SU-DHL-6 (cell line): ENCODE measurements around the gene ABCB1.

Source experiments
- H2AFZ ChIP-seq: fragments of 200-600 bp; sonication (generic); 2 replicates; pipeline ENCODE4 v1.6.1; 2014; ENCODE audit warnings: low read depth, mild to moderate bottlenecking, moderate library complexity, mixed read lengths, antibody characterized with exemption, low read length; ENCODE audit not compliant: severe bottlenecking
- H3F3A ChIP-seq: fragments of 200-600 bp; shearing (Covaris generic); 2 replicates; pipeline ENCODE4 v1.6.0; 2016; ENCODE audit warnings: antibody characterized with exemption, mild to moderate bottlenecking; ENCODE audit not compliant: insufficient read depth
- H3K27ac ChIP-seq: fragments of 200-600 bp; sonication (generic); 2 replicates; pipeline ENCODE4 v1.5.1; 2016; ENCODE audit warnings: low read depth, mild to moderate bottlenecking, low read length, moderate library complexity, mixed read lengths
- H3K27me3 ChIP-seq: fragments of 200-600 bp; sonication (generic), shearing (Covaris generic); 2 replicates; pipeline ENCODE4 v1.6.0; 2014; ENCODE audit warnings: mild to moderate bottlenecking, low read length
- H3K36me3 ChIP-seq: fragments of 200-600 bp; sonication (generic); 2 replicates; pipeline ENCODE4 v1.6.1; 2014; ENCODE audit warnings: mild to moderate bottlenecking, low read length, mixed read lengths
- H3K4me2 ChIP-seq: fragments of 300-600, 200-600 bp; shearing (Covaris generic), sonication (generic); 2 replicates; pipeline ENCODE4 v1.6.0; 2014; ENCODE audit warnings: low read length, low read depth, mild to moderate bottlenecking; ENCODE audit not compliant: poor library complexity, severe bottlenecking
- H3K4me3 ChIP-seq: fragments of 200-600 bp; sonication (generic); 2 replicates; pipeline ENCODE4 v1.5.1; 2014; ENCODE audit warnings: antibody characterized with exemption, low read length, mild to moderate bottlenecking, mixed read lengths; ENCODE audit not compliant: insufficient read depth, poor library complexity, severe bottlenecking
- H3K79me2 ChIP-seq: fragments of 200-600 bp; sonication (generic); 2 replicates; pipeline ENCODE4 v1.6.1; 2014; ENCODE audit warnings: mild to moderate bottlenecking, low read length, moderate library complexity; ENCODE audit not compliant: insufficient read depth
- H3K9ac ChIP-seq: fragments of 200-600 bp; sonication (generic); 2 replicates; pipeline ENCODE4 v1.7.0; 2014; ENCODE audit warnings: mild to moderate bottlenecking, low read length
- H3K9me2 ChIP-seq: fragments of 200-600 bp; sonication (generic); replicated peaks from 2 replicates; pipeline ENCODE4 v1.6.1; 2014; ENCODE audit warnings: low read length; ENCODE audit not compliant: insufficient read depth
- H3K9me3 ChIP-seq: fragments of 200-600 bp; sonication (generic); 2 replicates; pipeline ENCODE4 v1.6.1; 2014; ENCODE audit warnings: low read length, mixed read lengths; ENCODE audit not compliant: insufficient read depth
- H4K20me1 ChIP-seq: fragments of 200-600 bp; sonication (generic); 2 replicates; pipeline ENCODE4 v1.6.1; 2014; ENCODE audit warnings: low read depth, mild to moderate bottlenecking, antibody characterized with exemption, low read length, moderate library complexity, mixed read lengths
- CTCF ChIP-seq: fragments of 200-600 bp; sonication (generic); IDR thresholded peaks from one replicate; pipeline ENCODE4 v1.5.1; 2017; ENCODE audit warnings: antibody characterized with exemption, mild to moderate bottlenecking, low read length, moderate library complexity; ENCODE audit not compliant: insufficient read depth, poor library complexity, severe bottlenecking
- EZH2phosphoT487 ChIP-seq: fragments of 200-600 bp; sonication (generic), shearing (Covaris generic); conservative IDR thresholded peaks from 2 replicates; pipeline ENCODE4 v1.6.1; 2018; ENCODE audit warnings: mild to moderate bottlenecking, antibody characterized with exemption, low read length, moderate library complexity, mixed read lengths

ABCB1 gene

GRCh38 chr7:87480386-87480785 is 120.3 kb downstream of the ABCB1 start:
- Histone ChIP-seq H3K4me3 (no peak overlapping the region), H3K9me3 (no peaks in the 10 kb centered on the region), H3K4me2 (no peak overlapping the region), H3F3A (no peaks in the 10 kb centered on the region), H3K36me3 (no peaks in the 10 kb centered on the region), H3K9ac (no peak overlapping the region), H3K79me2 (no peaks in the 10 kb centered on the region), H4K20me1 (no peaks in the 10 kb centered on the region), H3K9me2 (no peaks in the 10 kb centered on the region), H3K27me3 (no peaks in the 10 kb centered on the region), H2AFZ (no peak overlapping the region), H3K27ac (no peak overlapping the region)
- TF ChIP-seq EZH2phosphoT487 = no peak
- TF ChIP-seq CTCF = no peak

GRCh38 chr7:87479951-87480350 is 120.7 kb downstream of the ABCB1 start:
- TF ChIP-seq CTCF = no peak
- no peak overlapping the region for H2AFZ ChIP-seq
- no peaks in the 10 kb centered on the region for H3K36me3 ChIP-seq
- no peak overlapping the region for H3K4me2 ChIP-seq
- no peaks in the 10 kb centered on the region for H3K27me3 ChIP-seq
- no peaks in the 10 kb centered on the region for H3K9me2 ChIP-seq
- H3F3A ChIP-seq = no peaks in the 10 kb centered on the region
- H3K4me3 ChIP-seq = no peak overlapping the region
- H3K27ac ChIP-seq = no peak overlapping the region
- H3K9ac ChIP-seq = no peak overlapping the region
- no peaks in the 10 kb centered on the region for H3K9me3 ChIP-seq
- no peaks in the 10 kb centered on the region for H4K20me1 ChIP-seq
- H3K79me2 ChIP-seq = no peaks in the 10 kb centered on the region

- no peak overlapping the region for H3K4me3 ChIP-seq
- no peak overlapping the region for H3K9ac ChIP-seq
- H2AFZ ChIP-seq = no peak overlapping the region
- no peaks in the 10 kb centered on the region for H3K36me3 ChIP-seq
- no peak for TF ChIP-seq EZH2phosphoT487
- TF ChIP-seq CTCF = no peak
- H3K27me3 ChIP-seq = no peaks in the 10 kb centered on the region
- H4K20me1 ChIP-seq = no peaks in the 10 kb centered on the region
- H3K9me2 ChIP-seq = no peaks in the 10 kb centered on the region
- no peaks in the 10 kb centered on the region for H3K9me3 ChIP-seq
- no peaks in the 10 kb centered on the region for H3F3A ChIP-seq
- no peak overlapping the region for H3K27ac ChIP-seq
- no peaks in the 10 kb centered on the region for H3K79me2 ChIP-seq
- no peak overlapping the region for H3K4me2 ChIP-seq
Measured at GRCh38 chr7:87476179-87476557, 124.5 kb downstream of the ABCB1 start.
